Measurements from ENCODE around the gene PACSIN2. TPM values are rescaled to one million over a fixed set of nuclear protein-coding genes. Genes with fewer than 3 reads are reported as not detected.
A peak's percentile ranks its signal among the peaks of the same experiment; 100 is the strongest.

The PACSIN2 gene
- total and polyA plus RNA-seq, 8 donors: 24.9 to 154 (median 71.6) TPM

DNA sequence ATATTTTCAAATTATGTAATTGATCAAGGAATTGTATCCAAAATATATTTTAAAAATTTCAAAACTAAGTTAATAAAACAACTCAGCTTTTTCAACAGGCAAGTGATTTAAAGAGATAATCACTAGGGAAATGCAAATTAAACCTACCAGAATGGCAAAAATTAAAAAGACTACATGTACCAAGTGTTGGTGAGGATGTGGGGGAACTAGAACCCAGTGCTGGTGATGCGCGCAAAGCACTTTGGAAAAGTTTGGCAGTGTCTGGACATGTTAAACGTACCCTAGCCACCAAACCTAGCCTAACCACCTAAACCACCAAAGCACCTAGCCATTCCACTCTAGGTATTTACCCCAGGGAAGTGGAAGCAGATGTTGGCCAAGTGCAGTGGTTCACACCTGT lies 22.9 kb downstream of the PACSIN2 start:
- WGBS, 5 donors: 93 to 98% (median 95%) methylated on average over 3 of the region's 3 CpGs

DNA sequence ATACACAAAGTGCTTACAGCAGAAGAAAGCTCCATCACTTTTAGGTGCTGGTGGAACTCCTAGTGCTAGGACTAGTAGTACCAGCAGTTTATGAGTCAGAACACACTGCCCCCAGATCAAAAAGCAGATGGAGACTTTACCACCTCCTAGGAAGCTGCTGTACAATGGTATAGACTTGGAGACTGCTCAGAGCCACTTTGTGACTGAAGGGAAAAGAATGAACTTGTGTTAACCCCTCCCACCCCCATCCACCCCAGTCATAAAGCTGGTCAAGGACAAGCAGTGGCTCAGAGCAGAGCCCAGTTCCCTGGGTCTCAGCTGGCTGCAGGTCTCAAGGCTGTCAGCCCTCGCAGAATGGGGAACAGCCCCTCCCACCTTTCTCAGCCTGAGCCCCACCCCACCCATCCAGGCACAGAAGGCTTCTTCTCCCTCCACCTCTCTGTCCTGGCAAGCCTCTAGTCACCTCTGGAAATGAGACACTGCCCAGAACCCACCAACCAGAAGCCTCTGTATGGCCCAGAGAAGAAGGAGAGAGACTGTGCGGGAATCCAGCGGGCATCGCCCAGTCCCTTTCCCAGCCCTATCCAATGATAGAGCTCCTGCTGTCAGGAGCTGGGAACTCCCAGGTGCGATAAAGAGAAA lies 23.8 kb downstream of the PACSIN2 start:
- TF ChIP-seq POLR2A (IDR thresholded peaks at IDR 0.05) (no peak), POLR2AphosphoS5 (IDR thresholded peaks at IDR 0.05) (peak in 1 of 3 donors; percentile 44)
- H3K4me1 ChIP-seq: peaks cover 49 to 78% (median 65%) of the 10 kb centered on the region in 4 donors
- H3K36me3 ChIP-seq: no peaks in the 10 kb centered on the region
- no peak overlapping the region for H3K4me3 ChIP-seq
- H3K9me3 ChIP-seq: no peaks in the 10 kb centered on the region
- 29 to 52% (median 37%) methylated on average over 5 of the region's 5 CpGs for WGBS, 5 donors
- intact Hi-C loops (cut with DNase I; ENCODE audit: low total_unique reads): no loop called here
- peak overlapping the region; percentile 32 to 79 (median 72) for H3K27ac ChIP-seq
- DNase-seq: no peak
- no peaks in the 10 kb centered on the region for H3K27me3 ChIP-seq

More for the DNA sequence above, 22.9 kb downstream of the PACSIN2 start:
- no peaks in the 10 kb centered on the region for H3K36me3 ChIP-seq
- intact Hi-C loops (cut with DNase I; ENCODE audit: low total_unique reads): no loop called here
- DNase-seq: no peak
- H3K4me1 ChIP-seq: peaks cover 59 to 79% (median 71%) of the 10 kb centered on the region in 4 donors
- no peaks in the 10 kb centered on the region for H3K27me3 ChIP-seq
- TF ChIP-seq POLR2A (IDR thresholded peaks at IDR 0.05) (no peak), POLR2AphosphoS5 (IDR thresholded peaks at IDR 0.05) (no peak), EP300 (IDR thresholded peaks at IDR 0.05) (no peak)
- TF ChIP-seq, protein P1, sequence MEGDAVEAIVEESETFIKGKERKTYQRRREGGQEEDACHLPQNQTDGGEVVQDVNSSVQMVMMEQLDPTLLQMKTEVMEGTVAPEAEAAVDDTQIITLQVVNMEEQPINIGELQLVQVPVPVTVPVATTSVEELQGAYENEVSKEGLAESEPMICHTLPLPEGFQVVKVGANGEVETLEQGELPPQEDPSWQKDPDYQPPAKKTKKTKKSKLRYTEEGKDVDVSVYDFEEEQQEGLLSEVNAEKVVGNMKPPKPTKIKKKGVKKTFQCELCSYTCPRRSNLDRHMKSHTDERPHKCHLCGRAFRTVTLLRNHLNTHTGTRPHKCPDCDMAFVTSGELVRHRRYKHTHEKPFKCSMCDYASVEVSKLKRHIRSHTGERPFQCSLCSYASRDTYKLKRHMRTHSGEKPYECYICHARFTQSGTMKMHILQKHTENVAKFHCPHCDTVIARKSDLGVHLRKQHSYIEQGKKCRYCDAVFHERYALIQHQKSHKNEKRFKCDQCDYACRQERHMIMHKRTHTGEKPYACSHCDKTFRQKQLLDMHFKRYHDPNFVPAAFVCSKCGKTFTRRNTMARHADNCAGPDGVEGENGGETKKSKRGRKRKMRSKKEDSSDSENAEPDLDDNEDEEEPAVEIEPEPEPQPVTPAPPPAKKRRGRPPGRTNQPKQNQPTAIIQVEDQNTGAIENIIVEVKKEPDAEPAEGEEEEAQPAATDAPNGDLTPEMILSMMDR (IDR thresholded peaks at IDR 0.05): no peak
- no peak overlapping the region for H3K4me3 ChIP-seq
- no peaks in the 10 kb centered on the region for H3K9me3 ChIP-seq
- peak overlapping the region in 4 of 5 donors; percentile 76 to 93 (median 82) for H3K27ac ChIP-seq

DNA sequence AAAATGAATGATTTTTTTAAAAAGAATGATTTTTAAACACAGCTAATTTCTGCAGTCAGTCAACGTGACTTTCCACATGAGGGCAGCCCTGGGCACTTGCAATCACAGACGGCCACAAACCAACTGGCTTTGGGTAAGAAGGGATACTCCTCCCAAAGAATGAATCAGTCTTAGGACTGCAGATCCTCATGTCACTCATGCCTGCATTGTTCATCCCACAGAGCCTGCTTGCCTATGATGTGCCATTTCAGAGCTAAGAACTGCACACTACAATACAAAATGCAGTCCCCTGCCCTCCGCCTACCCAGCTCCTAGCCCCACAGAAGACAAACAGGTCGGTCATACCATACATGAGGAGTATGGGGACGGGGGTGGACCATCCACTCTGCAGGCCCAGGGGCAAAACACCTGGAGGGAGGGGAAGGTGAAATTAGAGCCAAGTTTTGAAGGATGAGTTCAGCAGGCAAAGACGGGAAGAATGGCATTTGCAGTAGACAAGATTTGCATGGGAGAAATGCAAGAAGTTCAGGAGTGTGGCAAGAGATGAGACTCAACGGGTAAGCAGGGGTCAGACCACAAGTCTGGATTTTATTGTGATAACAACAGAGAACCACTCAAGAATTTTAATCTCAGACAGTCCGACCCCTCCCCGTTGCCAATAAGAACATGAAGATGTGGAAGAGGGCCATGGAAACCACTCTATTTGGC lies 24.7 kb downstream of the PACSIN2 start:
- TF ChIP-seq POLR2AphosphoS5 (IDR thresholded peaks at IDR 0.05): peak in 2 of 3 donors; percentile 7 to 46
- TF ChIP-seq EP300 (IDR thresholded peaks at IDR 0.05): no peak
- TF ChIP-seq, protein P1 (IDR thresholded peaks at IDR 0.05): no peak
- no peak for TF ChIP-seq POLR2A (IDR thresholded peaks at IDR 0.05)
- no peaks in the 10 kb centered on the region for H3K27me3 ChIP-seq
- no peaks in the 10 kb centered on the region for H3K9me3 ChIP-seq
- H3K27ac ChIP-seq: peak overlapping the region in 3 of 5 donors; percentile 56 to 79 (median 72)
- WGBS, 5 donors: 64 to 81% (median 66%) methylated on average over 8 to 9 of the region's 9 CpGs
- H3K4me3 ChIP-seq: no peak overlapping the region
- H3K4me1 ChIP-seq: peaks cover 41 to 78% (median 64%) of the 10 kb centered on the region in 4 donors
- intact Hi-C loops (cut with DNase I; ENCODE audit: low total_unique reads): no loop called here
- DNase-seq: peak in 1 of 2 donors; percentile 43
- no peaks in the 10 kb centered on the region for H3K36me3 ChIP-seq

DNA sequence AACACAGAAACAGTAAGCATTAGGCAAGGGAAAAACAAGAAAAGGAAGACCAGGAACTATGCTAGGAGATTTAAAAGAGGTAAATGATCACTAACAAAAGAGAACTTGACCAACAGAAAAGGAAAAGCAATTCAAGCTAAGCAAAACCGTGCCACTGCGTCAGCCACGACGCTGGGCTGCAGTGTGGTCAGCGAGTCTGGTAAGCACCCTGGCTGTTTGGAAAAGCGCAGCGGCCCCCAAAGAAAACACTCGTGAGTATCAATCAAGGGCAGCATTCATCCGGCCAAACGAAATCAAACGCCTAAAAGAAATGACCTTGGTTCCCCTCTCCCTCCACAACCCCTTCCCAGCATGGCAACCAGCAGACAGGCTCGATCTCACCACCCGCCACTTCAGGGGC lies 28.8 kb downstream of the PACSIN2 start:
- H3K27me3 ChIP-seq: no peaks in the 10 kb centered on the region
- no peaks in the 10 kb centered on the region for H3K36me3 ChIP-seq
- intact Hi-C loops (cut with DNase I; ENCODE audit: low total_unique reads): no loop called here
- 82 to 90% (median 87%) methylated on average over 13 of the region's 13 CpGs for WGBS, 5 donors
- H3K9me3 ChIP-seq: no peaks in the 10 kb centered on the region
- no peak overlapping the region for H3K4me3 ChIP-seq
- peak overlapping the region in 1 of 5 donors; percentile 35 for H3K27ac ChIP-seq
- TF ChIP-seq, protein P1 (IDR thresholded peaks at IDR 0.05): no peak
- TF ChIP-seq EP300 (IDR thresholded peaks at IDR 0.05) (no peak), POLR2AphosphoS5 (IDR thresholded peaks at IDR 0.05) (no peak), POLR2A (IDR thresholded peaks at IDR 0.05) (no peak)
- DNase-seq: no peak
- H3K4me1 ChIP-seq: peaks cover 9 to 59% (median 38%) of the 10 kb centered on the region in 4 donors
